ENCODE measurements around the gene ADPRHL1. TPM values are rescaled to one million over a fixed set of nuclear protein-coding genes. Genes with fewer than 3 reads are reported as not detected.

The ADPRHL1 gene
- polyA plus RNA-seq, 3 donors = 0.15 to 0.52 (median 0.27) TPM

DNA sequence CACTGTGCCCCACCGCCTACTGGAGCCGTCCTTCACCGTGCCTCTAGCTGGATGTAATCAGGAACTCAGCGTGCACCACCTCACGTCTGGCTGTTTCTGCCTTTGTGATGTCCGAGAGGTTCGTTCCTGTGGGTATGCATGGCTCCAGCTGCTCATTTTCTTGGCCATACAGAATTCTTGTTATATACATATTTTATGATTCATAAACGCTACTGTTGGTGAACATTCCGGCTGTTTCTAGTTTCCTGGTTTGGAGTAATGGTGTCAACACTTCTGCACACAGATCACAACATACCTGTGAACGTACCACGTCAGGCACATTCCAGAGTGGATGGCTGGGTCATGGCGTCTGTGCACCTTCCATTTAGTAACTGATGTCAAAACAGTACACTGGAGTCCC, 22.6 kb upstream of the ADPRHL1 start:
- Mint-ChIP-seq H3K27me3 (ENCODE audit: low read depth in 3 of 3) (no peaks in the 10 kb centered on the region), H3K9me3 (peaks cover 0 to 2% (median 0%) of the 10 kb centered on the region in 7 donors), H3K36me3 (peaks cover 66 to 73% of the 10 kb centered on the region in 2 donors), H3K27ac (peak overlapping the region in 2 of 7 donors; percentile 56 to 72), H3K4me3 (no peak overlapping the region), H3K4me1 (peaks cover 15% of the 10 kb centered on the region)
- Histone ChIP-seq H4K20me1 (ENCODE audit: insufficient read depth, low read length) (no peaks in the 10 kb centered on the region), H2AFZ (ENCODE audit: insufficient read depth, low read depth, low read length, poor library complexity, severe bottlenecking) (no peak overlapping the region), H3K4me2 (replicated peaks; ENCODE audit: extremely low read depth, low read length, poor library complexity, severe bottlenecking) (no peak overlapping the region), H3K27ac (ENCODE audit: low read depth in 1 of 2, low read length in 2 of 2) (peak overlapping the region in 1 of 2 donors; percentile 60), H3K4me1 (ENCODE audit: control insufficient read depth in 1 of 2, insufficient read depth in 2 of 2, low read length in 2 of 2) (peaks cover 13 to 14% of the 10 kb centered on the region in 2 donors), H3K9ac (ENCODE audit: insufficient read depth, low read length, poor library complexity, severe bottlenecking) (no peak overlapping the region), H3K79me2 (ENCODE audit: insufficient read depth, low read length) (peaks cover 2% of the 10 kb centered on the region), H3K4me3 (replicated peaks in 1 of 3; ENCODE audit: low read depth in 2 of 3, low read length in 3 of 3) (no peak overlapping the region), H3K9me3 (replicated peaks in 1 of 2; ENCODE audit: control insufficient read depth in 1 of 2, insufficient read depth in 1 of 2, low read length in 2 of 2) (no peaks in the 10 kb centered on the region), H3K36me3 (replicated peaks in 1 of 2; ENCODE audit: control insufficient read depth in 1 of 2, insufficient read depth in 2 of 2, low read length in 2 of 2) (peaks cover 42 to 76% of the 10 kb centered on the region in 2 donors), H3K27me3 (ENCODE audit: control insufficient read depth in 2 of 2, insufficient read depth in 2 of 2, low read length in 2 of 2) (no peaks in the 10 kb centered on the region)
- WGBS (ENCODE audit: insufficient coverage) = 93% methylated on average over 3 of the region's 12 CpGs
- intact Hi-C loops (cut with micrococcal nuclease) = no loop called here
- TF ChIP-seq, protein P1, sequence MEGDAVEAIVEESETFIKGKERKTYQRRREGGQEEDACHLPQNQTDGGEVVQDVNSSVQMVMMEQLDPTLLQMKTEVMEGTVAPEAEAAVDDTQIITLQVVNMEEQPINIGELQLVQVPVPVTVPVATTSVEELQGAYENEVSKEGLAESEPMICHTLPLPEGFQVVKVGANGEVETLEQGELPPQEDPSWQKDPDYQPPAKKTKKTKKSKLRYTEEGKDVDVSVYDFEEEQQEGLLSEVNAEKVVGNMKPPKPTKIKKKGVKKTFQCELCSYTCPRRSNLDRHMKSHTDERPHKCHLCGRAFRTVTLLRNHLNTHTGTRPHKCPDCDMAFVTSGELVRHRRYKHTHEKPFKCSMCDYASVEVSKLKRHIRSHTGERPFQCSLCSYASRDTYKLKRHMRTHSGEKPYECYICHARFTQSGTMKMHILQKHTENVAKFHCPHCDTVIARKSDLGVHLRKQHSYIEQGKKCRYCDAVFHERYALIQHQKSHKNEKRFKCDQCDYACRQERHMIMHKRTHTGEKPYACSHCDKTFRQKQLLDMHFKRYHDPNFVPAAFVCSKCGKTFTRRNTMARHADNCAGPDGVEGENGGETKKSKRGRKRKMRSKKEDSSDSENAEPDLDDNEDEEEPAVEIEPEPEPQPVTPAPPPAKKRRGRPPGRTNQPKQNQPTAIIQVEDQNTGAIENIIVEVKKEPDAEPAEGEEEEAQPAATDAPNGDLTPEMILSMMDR (IDR thresholded peaks at IDR 0.05) = no peak
- no peak for DNase-seq

GRCh38 chr13:113475280-113475679, 22.0 kb upstream of the ADPRHL1 start:
- H3K36me3 ChIP-seq (replicated peaks in 1 of 2; ENCODE audit: control insufficient read depth in 1 of 2, insufficient read depth in 2 of 2, low read length in 2 of 2) = peaks cover 41 to 71% of the 10 kb centered on the region in 2 donors
- TF ChIP-seq, protein P1 (IDR thresholded peaks at IDR 0.05) = no peak
- no peak for DNase-seq
- H3K36me3 Mint-ChIP-seq = peaks cover 62 to 72% of the 10 kb centered on the region in 2 donors
- 96% methylated on average over 10 of the region's 11 CpGs for WGBS (ENCODE audit: insufficient coverage)
- H3K9me3 ChIP-seq (replicated peaks in 1 of 2; ENCODE audit: control insufficient read depth in 1 of 2, insufficient read depth in 1 of 2, low read length in 2 of 2) = no peaks in the 10 kb centered on the region
- H2AFZ ChIP-seq (ENCODE audit: insufficient read depth, low read depth, low read length, poor library complexity, severe bottlenecking) = no peak overlapping the region
- peak overlapping the region in 1 of 2 donors; percentile 60 for H3K27ac ChIP-seq (ENCODE audit: low read depth in 1 of 2, low read length in 2 of 2)
- H3K9ac ChIP-seq (ENCODE audit: insufficient read depth, low read length, poor library complexity, severe bottlenecking) = no peak overlapping the region
- H3K4me3 Mint-ChIP-seq = no peak overlapping the region
- no peak overlapping the region for H3K4me2 ChIP-seq (replicated peaks; ENCODE audit: extremely low read depth, low read length, poor library complexity, severe bottlenecking)
- H3K4me3 ChIP-seq (replicated peaks in 1 of 3; ENCODE audit: low read depth in 2 of 3, low read length in 3 of 3) = no peak overlapping the region
- intact Hi-C loops (cut with micrococcal nuclease) = no loop called here
- peaks cover 19% of the 10 kb centered on the region for H3K4me1 Mint-ChIP-seq
- peaks cover 0 to 2% (median 0%) of the 10 kb centered on the region in 7 donors for H3K9me3 Mint-ChIP-seq
- H4K20me1 ChIP-seq (ENCODE audit: insufficient read depth, low read length) = no peaks in the 10 kb centered on the region
- no peaks in the 10 kb centered on the region for H3K27me3 ChIP-seq (ENCODE audit: control insufficient read depth in 2 of 2, insufficient read depth in 2 of 2, low read length in 2 of 2)
- H3K4me1 ChIP-seq (ENCODE audit: control insufficient read depth in 1 of 2, insufficient read depth in 2 of 2, low read length in 2 of 2) = peaks cover 13 to 14% of the 10 kb centered on the region in 2 donors
- peaks cover 2% of the 10 kb centered on the region for H3K79me2 ChIP-seq (ENCODE audit: insufficient read depth, low read length)
- H3K27ac Mint-ChIP-seq = peak overlapping the region in 5 of 7 donors; percentile 25 to 77 (median 56)
- H3K27me3 Mint-ChIP-seq (ENCODE audit: low read depth in 3 of 3) = no peaks in the 10 kb centered on the region

Measured in CD14-positive monocyte (primary cell).